Smooth muscle cell (in vitro differentiated cells): ENCODE data around the gene TCF7L2. TPM values are rescaled to one million over a fixed set of nuclear protein-coding genes. Genes with fewer than 3 reads are reported as not detected.

Source experiments
- DNase-seq: peaks from one replicate; lab custom pipeline; 2025; ENCODE audit not compliant: unreplicated experiment; lab: John Stamatoyannopoulos, UW
- H2AFZ ChIP-seq: fragments of 200-600 bp; sonication (generic); 2 replicates; pipeline ENCODE4 v1.6.0; 2016; ENCODE audit warnings: antibody characterized with exemption, low read depth, mild to moderate bottlenecking
- H3F3A ChIP-seq: fragments of 200-600 bp; sonication (generic); 2 replicates; pipeline ENCODE4 v1.6.0; 2017; ENCODE audit warnings: antibody characterized with exemption, low read depth
- H3K27ac ChIP-seq: fragments of 200-600 bp; sonication (generic); 2 replicates; pipeline ENCODE4 v1.5.1; 2016; ENCODE audit warnings: low read depth, mild to moderate bottlenecking
- H3K27me3 ChIP-seq: fragments of 200-600 bp; sonication (generic); 2 replicates; pipeline ENCODE4 v1.6.1; 2016; ENCODE audit warnings: low read depth, mild to moderate bottlenecking
- H3K36me3 ChIP-seq: fragments of 200-600 bp; sonication (generic); 2 replicates; pipeline ENCODE4 v1.5.1; 2016; ENCODE audit warnings: low read depth
- H3K4me1 ChIP-seq: fragments of 200-600 bp; sonication (generic); 2 replicates; pipeline ENCODE4 v1.5.1; 2016; ENCODE audit warnings: low read depth
- H3K4me2 ChIP-seq: fragments of 200-600 bp; sonication (generic); 2 replicates; pipeline ENCODE4 v1.6.0; 2016; ENCODE audit warnings: mild to moderate bottlenecking
- H3K4me3 ChIP-seq: fragments of 200-600 bp; sonication (generic); 2 replicates; pipeline ENCODE4 v1.5.1; 2016; ENCODE audit warnings: mild to moderate bottlenecking
- H3K79me2 ChIP-seq: fragments of 200-600 bp; sonication (generic); 2 replicates; pipeline ENCODE4 v1.6.0; 2016; ENCODE audit warnings: low read depth, mild to moderate bottlenecking
- H3K9ac ChIP-seq: fragments of 200-600 bp; sonication (generic); 2 replicates; pipeline ENCODE4 v1.6.0; 2016; ENCODE audit warnings: low read depth
- H3K9me3 ChIP-seq: fragments of 200-600 bp; sonication (generic); replicated peaks from 2 replicates; pipeline ENCODE4 v1.5.1; 2016; ENCODE audit warnings: low read depth
- H4K20me1 ChIP-seq: fragments of 200-600 bp; sonication (generic); 2 replicates; pipeline ENCODE4 v1.6.0; 2016; ENCODE audit warnings: low read depth
- WGBS: methylation state at CpG from one replicate; pipeline ENCODE4 v1.1.7; 2016; ENCODE audit warnings: low lambda C conversion rate; 5-methylcytosine and 5-hydroxymethylcytosine counted together
- polyA plus RNA-seq: library from polyadenylated mRNA; unstranded; fragments of >200 nt; fragmentation: Nextera tagmentation; extraction: Ambion mirVana; gene quantifications from 2 replicates; pipeline ENCODE4 v1.2.1, GENCODE V29; 2016
- total RNA-seq: library from RNA; depleted of rRNA; stranded (reverse); fragments of >200 nt; gene quantifications from 2 replicates; pipeline ENCODE4 v1.2.3, GENCODE V29; 2014
- TF ChIP-seq, protein P1 (sequence below): fragments of 200-600 bp; sonication (generic); IDR thresholded peaks from 2 replicates; pipeline ENCODE4 v1.5.1; 2017; ENCODE audit warnings: borderline replicate concordance, mild to moderate bottlenecking, antibody characterized with exemption; ENCODE audit not compliant: insufficient read depth, poor library complexity, severe bottlenecking

TCF7L2 gene
- total and polyA plus RNA-seq, 2 experiments from 2014 or later = 14.6 to 17.7 TPM

DNA sequence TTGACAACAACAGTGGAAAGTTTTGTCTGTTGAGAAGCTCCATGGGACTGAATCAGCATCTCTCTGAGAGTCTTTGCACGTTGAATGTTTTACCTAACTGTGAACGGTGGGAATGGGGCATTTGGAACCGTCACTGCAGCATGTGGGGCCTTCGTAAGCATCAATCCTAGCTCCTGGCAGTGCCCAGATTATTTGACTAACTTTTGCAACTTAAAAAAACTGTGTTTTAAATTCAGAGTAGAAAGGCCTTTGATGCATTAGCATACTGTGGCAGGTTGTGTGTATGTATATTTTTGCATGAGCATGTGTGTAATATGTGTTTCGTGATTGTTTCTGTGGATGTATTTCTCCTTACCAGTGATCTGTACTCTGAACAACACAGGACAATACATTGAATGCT, 194.5 kb downstream of the TCF7L2 start:
- Histone ChIP-seq H2AFZ (no peak overlapping the region), H3K27me3 (no peaks in the 10 kb centered on the region), H4K20me1 (peaks cover 46% of the 10 kb centered on the region), H3K4me3 (no peak overlapping the region), H3K9ac (no peak overlapping the region), H3K4me2 (no peak overlapping the region), H3K27ac (no peak overlapping the region), H3F3A (no peaks in the 10 kb centered on the region), H3K36me3 (peaks cover 3% of the 10 kb centered on the region), H3K4me1 (peaks cover 12% of the 10 kb centered on the region), H3K9me3 (no peaks in the 10 kb centered on the region), H3K79me2 (peaks cover 13% of the 10 kb centered on the region)
- TF ChIP-seq, protein P1, sequence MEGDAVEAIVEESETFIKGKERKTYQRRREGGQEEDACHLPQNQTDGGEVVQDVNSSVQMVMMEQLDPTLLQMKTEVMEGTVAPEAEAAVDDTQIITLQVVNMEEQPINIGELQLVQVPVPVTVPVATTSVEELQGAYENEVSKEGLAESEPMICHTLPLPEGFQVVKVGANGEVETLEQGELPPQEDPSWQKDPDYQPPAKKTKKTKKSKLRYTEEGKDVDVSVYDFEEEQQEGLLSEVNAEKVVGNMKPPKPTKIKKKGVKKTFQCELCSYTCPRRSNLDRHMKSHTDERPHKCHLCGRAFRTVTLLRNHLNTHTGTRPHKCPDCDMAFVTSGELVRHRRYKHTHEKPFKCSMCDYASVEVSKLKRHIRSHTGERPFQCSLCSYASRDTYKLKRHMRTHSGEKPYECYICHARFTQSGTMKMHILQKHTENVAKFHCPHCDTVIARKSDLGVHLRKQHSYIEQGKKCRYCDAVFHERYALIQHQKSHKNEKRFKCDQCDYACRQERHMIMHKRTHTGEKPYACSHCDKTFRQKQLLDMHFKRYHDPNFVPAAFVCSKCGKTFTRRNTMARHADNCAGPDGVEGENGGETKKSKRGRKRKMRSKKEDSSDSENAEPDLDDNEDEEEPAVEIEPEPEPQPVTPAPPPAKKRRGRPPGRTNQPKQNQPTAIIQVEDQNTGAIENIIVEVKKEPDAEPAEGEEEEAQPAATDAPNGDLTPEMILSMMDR = no peak
- no peak for DNase-seq
- 94% methylated on average over 5 of the region's 5 CpGs for WGBS

DNA sequence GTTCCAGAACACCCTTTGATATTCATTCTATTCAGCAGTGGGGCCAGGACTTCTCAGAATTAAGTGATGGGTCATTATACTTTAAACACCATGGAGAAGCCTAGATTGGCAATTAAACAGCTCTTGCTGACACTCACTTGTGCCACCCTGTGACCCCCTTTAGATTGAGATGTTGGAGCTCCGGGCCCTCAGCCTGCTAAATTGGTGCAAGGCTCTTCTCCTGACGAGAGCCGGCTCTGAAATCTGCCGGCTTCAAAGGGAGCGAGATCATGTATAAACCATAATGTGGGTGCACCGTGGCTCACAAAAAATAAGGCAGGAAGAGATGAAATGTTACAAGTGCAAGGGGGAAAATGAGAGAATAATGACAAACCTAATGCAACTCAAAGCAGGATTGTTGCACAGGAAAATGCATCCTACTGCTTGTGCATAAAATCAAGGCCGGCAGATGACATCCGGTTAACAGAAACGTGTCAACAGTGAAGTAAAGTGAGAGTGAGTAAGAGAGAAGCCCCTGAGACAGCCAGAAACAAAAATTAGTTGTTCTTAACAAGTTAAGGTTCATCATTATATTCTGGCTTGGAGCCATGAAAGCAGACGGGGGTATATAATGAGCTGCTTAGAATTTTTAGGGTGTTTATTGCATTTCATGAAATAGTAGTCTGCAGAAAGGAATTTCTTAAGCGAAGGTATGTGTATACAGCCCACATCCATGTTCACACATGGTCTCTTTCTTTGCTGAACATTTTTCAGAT, 198.2 kb downstream of the TCF7L2 start:
- no peaks in the 10 kb centered on the region for H3K9me3 ChIP-seq
- H3K4me1 ChIP-seq = no peaks in the 10 kb centered on the region
- no peak overlapping the region for H3K27ac ChIP-seq
- H3K9ac ChIP-seq = no peak overlapping the region
- no peak overlapping the region for H3K4me2 ChIP-seq
- TF ChIP-seq, protein P1 = no peak
- peaks cover 6% of the 10 kb centered on the region for H3K79me2 ChIP-seq
- H3F3A ChIP-seq = peaks cover 4% of the 10 kb centered on the region
- peaks cover 17% of the 10 kb centered on the region for H4K20me1 ChIP-seq
- WGBS = 95% methylated on average over 11 of the region's 11 CpGs
- H2AFZ ChIP-seq = no peak overlapping the region
- no peak for DNase-seq
- H3K4me3 ChIP-seq = no peak overlapping the region
- no peaks in the 10 kb centered on the region for H3K27me3 ChIP-seq
- peaks cover 28% of the 10 kb centered on the region for H3K36me3 ChIP-seq

DNA sequence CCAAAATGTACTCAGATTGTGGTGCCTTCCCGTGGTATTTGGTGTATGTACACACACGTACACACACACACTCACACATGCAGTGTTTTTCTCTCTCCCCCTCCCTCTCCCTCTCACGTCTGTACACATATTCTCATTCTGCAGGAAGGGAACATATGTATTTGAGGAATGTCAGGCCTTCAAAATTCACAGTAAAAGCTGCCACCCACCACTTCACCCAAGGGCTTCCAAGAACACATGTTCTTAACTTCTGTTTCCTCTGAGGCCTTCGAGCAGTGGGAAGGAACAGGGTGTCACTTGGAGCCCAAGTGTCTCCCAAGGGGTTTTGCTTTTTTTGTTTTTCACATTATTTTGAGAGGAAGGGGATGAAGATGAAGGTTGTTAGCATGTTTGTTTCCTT, 198.9 kb downstream of the TCF7L2 start:
- Histone ChIP-seq H2AFZ (no peak overlapping the region), H3F3A (peaks cover 4% of the 10 kb centered on the region), H3K4me1 (no peaks in the 10 kb centered on the region), H3K27me3 (no peaks in the 10 kb centered on the region), H3K9ac (no peak overlapping the region), H3K27ac (no peak overlapping the region), H3K4me3 (no peak overlapping the region), H3K79me2 (peaks cover 6% of the 10 kb centered on the region), H3K36me3 (peaks cover 28% of the 10 kb centered on the region), H3K9me3 (no peaks in the 10 kb centered on the region), H3K4me2 (no peak overlapping the region), H4K20me1 (peaks cover 11% of the 10 kb centered on the region)
- TF ChIP-seq, protein P1 = no peak
- 69% methylated on average over 4 of the region's 4 CpGs for WGBS
- no peak for DNase-seq

- TF ChIP-seq, protein P1 = no peak
- Histone ChIP-seq H3K9ac (no peak overlapping the region), H3K4me3 (no peak overlapping the region), H3K27ac (no peak overlapping the region), H3K27me3 (no peaks in the 10 kb centered on the region), H2AFZ (no peak overlapping the region), H3K4me1 (no peaks in the 10 kb centered on the region), H3K4me2 (no peak overlapping the region), H3K9me3 (no peaks in the 10 kb centered on the region), H3K36me3 (peaks cover 28% of the 10 kb centered on the region), H3K79me2 (peaks cover 6% of the 10 kb centered on the region), H3F3A (peaks cover 4% of the 10 kb centered on the region), H4K20me1 (peaks cover 11% of the 10 kb centered on the region)
- WGBS = 96% methylated on average over 3 of the region's 3 CpGs
- no peak for DNase-seq
Observed at GRCh38 chr10:113149626-113150025, 199.6 kb downstream of the TCF7L2 start.
